ENCODE measurements around the gene INPP4B.
"Not testable (repeated sequence)": the region's sequence is repeated elsewhere in the genome, so short reads cannot be mapped to it uniquely, and the experiment has no call there.

INPP4B gene

DNA sequence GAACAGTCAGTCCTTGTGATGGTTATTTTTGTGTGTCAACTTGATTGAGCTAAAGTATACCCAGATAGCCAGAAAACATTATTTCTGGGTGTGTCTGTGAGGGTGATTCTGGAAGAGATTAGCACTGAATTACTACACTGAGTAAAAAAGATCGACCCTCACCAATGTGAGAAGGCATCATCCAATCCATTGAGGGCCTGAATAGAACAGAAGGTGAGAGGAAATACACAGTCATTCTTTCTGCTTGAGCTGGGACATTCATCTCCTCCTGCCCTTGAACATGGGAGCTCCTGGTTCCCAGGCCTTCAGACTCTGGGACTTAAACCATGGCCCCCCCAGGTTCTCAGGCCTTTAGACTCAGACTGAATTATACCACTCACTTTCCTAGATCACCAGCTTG lies 22.3 kb downstream of the INPP4B start:
- FAIRE-seq: no peak

DNA sequence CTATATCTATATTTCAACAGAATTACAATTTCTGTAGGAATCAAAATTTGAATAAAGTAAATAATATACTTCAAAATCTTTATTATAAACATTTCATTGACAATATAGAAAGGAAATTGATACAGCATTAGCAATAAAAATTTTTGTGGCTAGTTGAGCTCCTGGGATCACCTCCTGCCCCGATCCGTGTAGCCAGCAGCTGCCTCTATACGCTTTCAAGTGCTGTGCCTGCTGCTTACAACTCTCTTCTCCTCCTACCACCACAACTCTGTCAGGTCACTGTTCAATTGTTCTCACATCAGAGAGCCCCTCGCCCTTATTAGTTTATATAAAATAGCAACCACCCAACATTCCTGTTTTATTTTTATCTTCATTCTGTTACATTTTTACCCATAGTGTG lies 27.6 kb downstream of the INPP4B start:
- FAIRE-seq: no peak

DNA sequence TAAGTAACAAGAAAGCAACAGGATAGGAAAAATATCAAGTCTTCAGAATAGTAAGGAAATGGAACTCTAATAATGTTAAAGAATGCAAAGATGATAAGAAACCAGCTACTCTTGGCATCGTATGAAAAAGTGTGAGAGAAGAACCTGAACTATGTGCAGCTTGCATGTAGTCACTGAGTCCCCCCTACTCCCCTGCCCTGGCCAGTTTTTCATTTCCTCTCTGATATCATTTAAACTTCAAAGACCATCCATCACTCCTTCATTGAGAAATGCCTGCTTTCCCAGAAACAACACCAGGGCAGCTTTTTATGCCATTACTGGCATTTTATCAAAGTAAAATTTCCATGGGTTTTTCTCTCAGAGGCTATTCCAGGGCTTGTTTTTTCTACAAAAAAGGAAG lies 28.1 kb downstream of the INPP4B start:
- FAIRE-seq: no peak

DNA sequence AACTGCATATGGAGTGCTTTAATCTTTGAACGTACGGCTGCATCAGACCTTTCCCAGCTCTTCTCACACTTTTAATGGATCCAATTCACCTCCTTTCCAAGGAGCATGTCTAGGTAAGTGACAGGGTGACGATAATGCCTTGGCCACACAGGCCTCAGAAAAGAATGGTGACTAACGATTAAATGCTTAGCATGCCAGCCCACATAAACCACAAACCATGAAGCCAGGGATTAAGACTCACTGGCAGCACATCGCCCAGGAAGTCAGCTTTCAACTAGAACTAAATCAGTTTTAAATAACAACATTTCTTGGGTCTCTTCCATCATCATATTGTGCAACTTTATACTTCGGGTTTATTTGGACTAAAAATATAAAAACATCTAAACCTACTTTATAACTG lies 28.7 kb downstream of the INPP4B start:
- no peak for FAIRE-seq

DNA sequence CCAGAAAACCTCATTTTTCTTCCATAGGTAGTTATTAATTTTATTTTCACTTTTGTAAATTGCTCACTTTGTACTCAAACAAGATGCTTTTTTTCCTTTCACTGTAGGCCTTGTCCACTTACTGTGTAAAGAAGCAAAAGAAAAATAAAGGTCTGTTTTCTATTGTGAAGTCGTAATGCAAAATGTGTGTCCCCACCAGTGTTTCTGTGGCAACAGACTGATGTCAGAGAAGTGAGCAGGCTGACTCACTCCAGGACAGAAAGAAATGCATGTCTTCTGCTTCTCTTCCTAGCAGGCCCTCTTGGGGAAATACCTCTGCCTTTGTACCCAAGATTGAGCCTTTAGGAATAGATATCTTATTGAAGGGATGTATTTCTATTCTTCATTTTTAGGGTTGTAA lies 30.3 kb downstream of the INPP4B start:
- FAIRE-seq: no peak

DNA sequence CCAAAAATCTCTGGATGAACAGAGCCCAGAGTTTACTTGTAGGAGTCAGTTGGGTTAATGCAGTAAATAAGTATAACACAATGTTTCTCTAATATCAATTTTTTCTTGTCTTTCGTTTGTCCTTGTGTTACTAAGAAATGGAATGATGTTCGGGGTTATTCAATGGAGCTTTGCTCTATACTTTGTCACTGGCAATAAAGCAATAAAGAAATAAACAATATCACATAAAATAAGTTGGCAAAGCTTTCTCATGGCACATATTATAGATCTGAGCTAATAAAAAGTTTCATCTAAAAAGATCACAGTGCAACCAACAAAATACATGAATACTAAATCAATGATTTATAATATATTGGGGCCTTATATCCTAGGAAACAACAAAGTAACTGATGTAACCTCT lies 32.7 kb downstream of the INPP4B start:
- FAIRE-seq: no peak

DNA sequence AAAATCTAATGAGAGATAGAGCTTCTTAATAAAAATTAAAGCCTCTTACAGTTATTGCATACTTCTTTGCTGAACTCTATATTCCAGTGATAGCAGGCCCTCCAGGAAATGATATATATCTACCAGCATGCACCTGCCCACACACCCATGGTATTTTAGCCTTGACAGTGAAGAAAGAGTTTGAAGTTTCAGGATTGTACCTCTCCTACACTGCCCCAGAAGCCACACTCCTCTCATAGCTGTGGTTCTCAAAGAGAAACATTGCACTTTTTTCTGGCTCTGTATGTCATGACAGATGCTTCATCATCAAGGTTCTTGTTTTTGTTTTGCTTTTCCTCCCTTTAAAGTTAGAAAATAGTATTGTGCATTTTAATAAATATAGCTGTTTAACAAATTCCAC lies 34.0 kb downstream of the INPP4B start:
- no peak for FAIRE-seq

DNA sequence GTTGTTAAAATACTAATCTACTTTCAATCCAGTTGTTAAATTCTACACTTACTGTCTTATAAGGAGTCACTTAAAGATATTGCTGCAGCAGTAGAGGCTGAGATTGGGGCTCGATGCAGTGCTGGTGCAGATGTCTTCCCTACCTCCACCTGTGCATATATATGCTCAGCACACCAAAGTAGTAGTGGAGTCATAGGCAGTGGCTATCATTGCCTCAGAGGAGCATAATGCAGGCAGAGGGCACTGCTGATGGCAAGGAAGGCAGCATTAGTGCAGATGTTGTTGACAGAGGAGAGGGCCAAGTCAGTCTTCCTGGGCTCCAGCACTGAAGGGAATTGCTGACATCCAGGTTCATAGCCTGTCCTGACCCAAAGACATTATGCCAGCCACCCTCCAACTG lies 35.1 kb downstream of the INPP4B start:
- no peak for FAIRE-seq

DNA sequence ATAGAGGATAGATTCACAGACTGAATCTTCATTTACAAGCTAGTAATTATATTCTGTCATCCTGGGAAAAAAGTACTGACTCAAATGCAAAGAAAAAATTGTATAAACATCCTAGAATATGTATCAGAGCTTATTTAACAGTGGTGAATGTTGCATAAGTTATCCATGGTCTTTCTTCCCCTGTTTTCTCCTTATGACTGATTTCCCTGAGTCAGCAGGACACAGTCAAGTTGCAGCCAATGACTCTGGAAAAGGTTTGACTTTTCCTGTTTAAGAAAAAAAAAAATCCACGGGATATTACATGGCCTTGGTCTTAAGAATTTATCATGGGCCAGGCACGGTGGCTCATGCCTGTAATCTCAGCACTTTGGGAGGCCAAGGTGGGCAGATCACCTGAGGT lies 36.5 kb downstream of the INPP4B start:
- no peak for FAIRE-seq

DNA sequence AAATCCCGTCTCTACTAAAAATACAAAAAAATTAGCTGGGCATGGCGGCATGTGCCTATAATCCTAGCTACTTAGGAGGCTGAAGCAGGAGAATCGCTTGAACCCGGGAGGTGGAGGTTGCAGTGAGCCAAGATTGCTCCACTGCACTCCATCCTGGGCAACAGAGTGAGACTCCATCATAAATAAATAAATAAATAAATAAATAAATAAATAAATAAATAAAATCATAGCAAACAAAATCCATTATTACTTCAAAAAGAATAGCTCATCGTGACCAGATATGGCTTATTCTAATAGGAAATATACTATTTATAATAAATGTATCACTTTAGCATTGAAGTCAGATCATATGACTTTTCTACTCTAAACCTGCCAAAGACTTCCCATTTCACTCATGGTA lies 42.2 kb downstream of the INPP4B start:
- not testable (repeated sequence) for FAIRE-seq

DNA sequence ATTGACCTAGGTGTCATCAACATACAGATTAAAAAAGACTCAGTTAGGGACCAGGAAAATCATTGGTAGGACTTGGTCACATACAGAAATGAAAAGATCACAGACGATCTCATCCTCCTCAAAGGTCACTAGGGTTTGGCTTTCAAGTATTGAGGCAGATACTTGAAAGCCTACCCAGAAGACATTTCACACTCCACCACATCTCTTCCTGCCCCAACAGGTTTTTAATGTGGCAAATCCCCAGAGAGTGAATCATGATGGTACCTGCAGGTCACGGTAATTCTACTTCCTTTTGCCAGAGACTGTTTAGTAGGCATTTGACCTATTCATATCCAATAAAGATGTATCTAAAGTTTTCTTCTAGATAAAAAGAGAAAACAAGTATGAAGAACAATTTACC lies 44.1 kb downstream of the INPP4B start:
- no peak for FAIRE-seq

DNA sequence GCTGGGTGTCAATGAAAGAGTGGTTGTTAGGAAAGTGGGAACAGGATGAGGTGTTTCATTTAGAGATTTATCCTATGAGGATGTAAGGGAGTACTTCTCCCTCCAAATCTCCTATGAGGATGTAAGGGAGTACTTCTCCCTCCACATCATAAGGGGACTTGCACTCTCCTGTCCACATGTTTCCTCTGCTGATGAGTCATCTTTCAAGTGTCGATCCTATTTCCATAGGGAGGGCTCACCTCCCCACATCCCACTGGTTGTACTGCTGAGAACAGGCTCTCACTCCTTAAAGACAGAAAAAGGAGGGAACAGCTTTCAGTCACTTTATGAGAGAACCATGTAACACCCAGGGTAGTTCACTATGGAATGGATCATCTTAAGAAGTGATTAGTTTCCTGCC lies 65.0 kb downstream of the INPP4B start:
- FAIRE-seq: no peak

DNA sequence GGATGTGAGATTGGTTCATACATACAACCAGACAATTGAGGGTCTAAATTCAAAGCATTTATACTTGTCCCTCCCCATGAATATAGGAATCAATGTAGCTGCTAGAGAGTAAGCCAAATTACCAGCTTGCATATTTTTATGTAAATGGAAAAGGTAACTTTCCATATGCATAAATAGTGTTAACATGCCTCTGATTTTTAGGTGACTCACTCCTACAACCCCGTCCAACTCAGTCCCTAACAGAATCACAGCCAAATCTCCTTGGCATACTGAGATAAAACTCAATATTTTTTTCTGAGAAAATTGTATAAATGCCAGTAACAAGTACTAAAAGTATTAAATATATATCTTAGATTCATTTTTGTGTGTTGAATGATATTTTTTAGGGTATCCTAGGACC lies 67.2 kb downstream of the INPP4B start:
- no peak for FAIRE-seq

DNA sequence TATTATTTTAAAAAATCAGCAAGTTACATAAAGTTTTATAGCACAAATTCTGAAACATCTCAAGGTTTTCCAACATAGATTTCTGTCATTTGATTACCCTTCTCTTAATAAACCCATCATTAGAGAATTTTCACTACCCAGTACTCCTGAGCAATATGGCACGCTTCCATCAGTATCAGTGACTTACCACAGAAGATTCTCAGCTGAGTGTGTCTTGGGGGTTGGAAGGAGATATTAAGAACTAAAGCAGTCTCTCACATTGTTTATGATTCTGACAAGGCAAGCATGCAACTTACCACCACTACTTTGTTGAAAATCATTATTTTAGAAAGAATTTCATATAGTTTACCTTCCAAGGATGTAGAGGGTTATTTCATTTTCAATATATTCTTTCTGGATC lies 67.7 kb downstream of the INPP4B start:
- FAIRE-seq: no peak

DNA sequence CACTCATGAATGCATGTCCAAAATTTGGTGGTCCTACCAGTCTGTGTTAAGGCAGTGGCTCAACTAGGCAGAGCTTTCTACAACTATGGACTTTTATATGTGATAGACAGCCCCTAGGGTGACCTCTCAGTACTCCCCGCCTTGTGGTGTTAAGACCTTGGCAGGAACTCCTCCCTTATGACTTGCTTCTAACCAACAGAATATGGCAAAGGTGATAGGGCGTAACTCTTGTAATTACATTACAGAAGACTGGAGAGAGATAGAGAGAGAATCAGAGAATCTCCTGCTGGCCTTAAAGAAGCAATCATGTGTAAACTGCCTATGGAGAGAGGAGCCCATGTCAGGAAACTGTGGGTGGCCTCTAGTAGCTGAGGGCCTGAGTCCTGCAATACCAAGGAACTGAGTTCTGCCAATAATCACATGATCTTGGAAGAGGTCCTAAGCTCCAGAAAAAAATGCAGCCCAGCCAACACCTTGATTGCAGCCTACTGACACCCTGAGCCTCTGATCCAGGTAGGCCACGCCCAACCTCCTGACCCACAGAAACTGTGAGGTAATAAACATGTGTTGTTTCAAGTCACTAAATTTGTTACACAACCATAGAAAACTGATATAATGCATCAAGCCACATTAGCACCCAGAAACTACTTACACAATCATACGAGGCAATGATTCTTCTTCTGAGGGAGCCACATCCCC lies 68.9 kb downstream of the INPP4B start:
- no peak for FAIRE-seq

DNA sequence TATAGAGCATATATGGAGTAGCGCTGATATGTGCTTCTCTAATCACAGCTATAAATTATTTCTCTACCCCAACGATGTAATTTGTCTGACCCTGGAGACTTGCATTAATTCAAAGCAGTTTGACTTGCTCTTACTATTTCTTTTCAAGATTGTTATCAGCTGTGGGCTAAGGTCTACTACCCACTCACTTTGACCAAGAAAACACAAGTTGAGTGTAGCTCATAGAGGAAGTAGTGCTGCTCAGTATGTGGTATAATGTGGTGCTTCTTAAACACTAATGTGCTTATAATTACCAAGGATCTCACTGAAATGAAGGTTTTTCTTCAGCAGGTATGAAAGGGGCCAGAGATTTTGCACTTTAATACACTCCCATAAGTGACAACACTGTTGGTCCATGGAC lies 70.1 kb downstream of the INPP4B start:
- no peak for FAIRE-seq

DNA sequence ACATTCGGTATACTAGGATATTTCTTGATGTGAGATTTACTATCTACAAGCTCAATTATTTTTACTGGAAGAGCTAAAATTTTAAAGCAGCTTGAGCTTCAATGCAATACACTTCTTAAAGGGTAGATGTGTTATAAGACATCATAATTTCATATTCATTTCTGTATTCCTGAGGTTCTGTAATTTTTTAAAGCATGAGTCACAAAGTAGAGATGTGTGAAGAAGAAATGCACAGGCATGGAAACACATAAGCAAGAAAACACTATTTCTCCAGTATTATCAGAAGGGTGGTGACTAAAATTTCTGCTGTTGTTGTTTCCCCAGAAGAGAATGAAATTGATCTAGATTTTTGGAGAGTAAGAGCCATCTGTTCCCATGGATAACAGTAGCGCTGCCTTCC lies 72.6 kb downstream of the INPP4B start:
- FAIRE-seq: no peak

DNA sequence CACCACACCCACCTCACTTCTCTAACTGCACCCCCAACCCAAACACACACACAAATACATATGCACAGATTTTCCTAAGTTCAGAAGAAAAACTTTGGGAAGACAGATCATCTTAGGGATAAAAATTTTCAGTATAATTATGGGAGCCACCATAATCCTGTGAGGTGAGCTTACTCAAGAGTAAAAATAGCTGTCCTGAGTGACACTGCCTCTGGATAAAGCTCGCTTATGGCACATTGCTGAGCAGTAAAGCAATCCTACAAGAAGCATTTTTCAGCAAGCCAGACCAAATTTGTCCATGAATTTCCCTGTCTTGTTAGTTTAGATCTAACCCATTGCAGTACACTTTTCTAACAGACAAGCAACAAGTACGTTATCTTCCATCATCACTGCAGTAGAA lies 83.8 kb downstream of the INPP4B start:
- no peak for FAIRE-seq

DNA sequence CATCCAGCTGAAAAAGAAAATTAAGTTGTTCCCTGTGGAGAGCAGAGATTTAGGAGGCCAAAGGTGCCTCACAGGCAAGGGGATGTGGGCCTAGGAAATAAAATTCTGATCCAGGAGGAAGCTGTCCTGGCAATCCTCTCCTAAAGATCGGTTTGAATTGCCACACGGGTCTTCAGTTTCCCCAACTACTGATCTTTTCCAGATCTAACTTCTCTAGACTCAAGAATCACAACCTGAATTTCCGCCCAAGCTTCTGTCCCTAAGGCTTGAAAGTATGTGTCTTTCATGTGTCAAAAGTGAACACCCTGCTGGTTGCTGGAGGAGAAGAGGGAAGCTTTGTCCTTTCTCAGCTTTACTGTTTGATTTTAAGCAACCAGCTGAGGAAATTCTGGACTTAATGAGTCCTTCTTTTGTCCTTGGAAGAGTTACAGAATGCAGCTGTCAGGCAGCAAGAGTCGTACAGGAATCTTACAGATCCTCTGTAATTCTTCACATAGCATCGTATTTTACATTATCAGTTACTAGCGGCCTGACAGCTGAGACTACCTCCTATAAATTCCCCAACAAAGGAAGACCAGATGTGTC lies 93.8 kb downstream of the INPP4B start:
- no peak for FAIRE-seq

DNA sequence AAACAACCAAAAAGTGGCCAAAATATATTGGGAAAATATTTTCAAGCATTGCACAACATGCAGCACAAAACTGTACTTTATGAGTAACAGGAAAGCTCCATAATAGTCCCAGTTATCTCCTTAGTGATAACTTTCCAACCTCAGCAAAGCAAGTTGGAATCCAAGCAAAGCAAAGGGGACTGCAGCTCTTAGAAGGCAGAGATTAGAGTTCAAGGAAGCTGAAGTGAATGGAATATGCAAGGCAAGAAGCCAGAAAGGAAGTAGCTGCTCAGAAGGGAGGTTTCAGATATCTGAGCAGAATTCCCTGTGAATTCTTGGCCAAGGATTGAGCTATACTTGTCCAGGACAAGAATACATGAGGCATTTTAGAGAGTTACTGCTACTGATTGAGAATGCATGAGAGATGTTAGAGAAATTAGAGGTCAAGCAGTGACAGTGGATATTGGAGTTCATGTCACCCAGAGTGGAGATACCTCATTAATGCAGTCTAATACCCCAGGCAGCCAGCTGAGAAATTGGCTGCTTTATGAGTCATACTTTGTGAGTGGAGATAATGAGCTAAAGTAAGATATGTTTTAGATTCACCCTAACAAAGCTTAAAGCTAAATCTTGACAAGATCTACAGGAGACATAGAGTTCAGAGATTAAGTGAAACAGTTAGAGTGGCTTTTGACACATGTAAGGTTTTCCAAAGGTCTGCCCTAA lies 102.8 kb downstream of the INPP4B start:
- no peak for FAIRE-seq

DNA sequence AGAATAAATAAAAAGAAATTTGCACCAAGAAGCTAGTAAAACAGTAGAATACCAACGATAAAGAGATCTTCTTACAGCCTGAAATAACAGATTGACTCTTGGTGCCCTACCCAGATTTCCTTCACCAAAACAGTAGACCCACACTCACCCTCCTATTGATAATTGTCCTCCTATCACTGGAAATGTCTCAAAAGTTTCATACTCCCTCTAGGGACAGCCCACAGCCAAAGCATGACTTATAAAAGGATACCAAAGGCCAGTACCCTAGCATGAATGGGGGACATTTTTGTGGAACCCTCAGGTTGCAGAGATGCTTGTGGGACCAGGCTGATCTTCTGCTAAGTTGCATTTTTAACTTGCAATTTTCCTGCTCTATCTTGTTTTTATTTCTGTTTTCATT lies 104.1 kb downstream of the INPP4B start:
- no peak for FAIRE-seq

DNA sequence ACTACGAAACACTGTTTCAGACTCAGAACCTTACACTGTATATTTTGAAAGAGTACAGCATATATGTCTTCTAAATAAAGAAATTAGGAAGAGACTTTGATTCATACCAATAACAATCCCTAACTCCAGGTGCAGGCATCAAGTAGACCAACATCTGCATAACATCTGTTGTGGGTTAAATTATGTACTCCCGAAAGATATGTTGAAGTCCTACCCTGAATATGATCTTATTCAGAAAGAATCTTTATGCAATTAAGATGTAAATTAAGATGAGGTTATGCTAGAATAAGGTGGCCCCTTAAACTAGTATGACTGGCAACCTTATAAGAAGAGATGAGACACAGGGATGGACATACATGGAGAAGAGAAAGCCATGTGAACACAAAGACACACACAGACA lies 117.9 kb downstream of the INPP4B start:
- no peak for FAIRE-seq

DNA sequence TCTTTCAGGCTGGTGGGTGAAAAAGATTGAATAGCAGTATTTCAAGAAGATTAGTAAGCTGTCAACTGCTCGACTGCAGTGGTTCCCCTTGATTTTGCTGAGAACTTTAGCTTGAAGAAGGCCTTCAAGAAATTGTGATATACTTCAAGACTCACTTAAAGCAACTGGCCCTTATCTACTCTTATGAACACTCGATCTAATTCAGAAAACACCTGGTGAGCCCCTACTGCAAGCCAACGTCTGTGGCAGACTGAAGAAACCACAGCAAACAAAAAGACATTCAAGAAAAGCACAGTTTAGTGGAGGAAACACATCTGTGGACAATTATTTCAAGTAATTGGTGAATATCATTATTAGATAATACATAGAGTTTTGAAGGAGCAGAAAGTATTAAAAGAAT lies 119.0 kb downstream of the INPP4B start:
- FAIRE-seq: no peak

DNA sequence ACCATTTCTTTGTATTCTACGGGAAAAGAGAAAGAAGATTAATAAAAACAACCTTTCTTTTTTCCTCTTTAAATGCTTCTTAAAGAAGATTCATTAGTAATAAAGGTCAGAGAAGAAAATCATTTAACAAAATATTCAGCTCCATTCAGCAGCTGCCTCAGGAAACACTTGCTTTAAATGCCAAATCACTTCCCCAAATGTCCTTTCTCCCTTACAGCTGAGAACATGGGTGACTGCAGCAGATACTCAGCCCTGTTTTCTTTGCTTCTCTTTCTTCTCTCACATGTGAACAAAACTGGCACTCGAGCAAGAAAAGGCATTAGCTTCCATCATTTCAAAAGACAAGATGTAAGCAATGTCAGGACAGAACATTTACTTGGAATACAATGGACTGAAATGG lies 120.2 kb downstream of the INPP4B start:
- FAIRE-seq: no peak

DNA sequence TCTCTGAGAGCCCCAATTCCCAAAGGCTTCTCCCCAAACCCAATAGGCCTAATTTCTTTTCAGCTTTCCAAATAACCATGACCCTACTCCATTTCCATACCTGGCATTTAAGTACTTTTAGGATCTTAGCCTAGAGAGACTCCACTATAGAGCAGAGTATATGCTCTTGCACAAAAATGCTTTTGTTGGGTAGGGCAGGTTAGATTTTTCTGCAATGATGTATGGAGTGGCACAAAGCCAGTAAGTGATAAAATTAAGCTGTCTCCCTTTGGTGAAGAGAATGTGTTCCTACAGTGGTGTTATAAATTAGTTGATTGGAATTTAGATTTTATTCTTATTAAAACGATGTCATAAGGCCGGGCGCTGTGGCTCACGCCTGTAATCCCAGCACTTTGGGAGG lies 124.9 kb downstream of the INPP4B start:
- FAIRE-seq: no peak
